Airway epithelial cell (primary cell): ENCODE measurements around the gene GPD1L. TPM values are rescaled to one million over a fixed set of nuclear protein-coding genes. Genes with fewer than 3 reads are reported as not detected.

Experiments
- total RNA-seq: library from RNA; depleted of rRNA; stranded (reverse); fragments of >200 nt; gene quantifications from 2 replicates; pipeline ENCODE4 v1.2.3, GENCODE V29; 2015

Gene GPD1L
- 10.9 and 11.6 TPM in 2 replicates for total RNA-seq

DNA sequence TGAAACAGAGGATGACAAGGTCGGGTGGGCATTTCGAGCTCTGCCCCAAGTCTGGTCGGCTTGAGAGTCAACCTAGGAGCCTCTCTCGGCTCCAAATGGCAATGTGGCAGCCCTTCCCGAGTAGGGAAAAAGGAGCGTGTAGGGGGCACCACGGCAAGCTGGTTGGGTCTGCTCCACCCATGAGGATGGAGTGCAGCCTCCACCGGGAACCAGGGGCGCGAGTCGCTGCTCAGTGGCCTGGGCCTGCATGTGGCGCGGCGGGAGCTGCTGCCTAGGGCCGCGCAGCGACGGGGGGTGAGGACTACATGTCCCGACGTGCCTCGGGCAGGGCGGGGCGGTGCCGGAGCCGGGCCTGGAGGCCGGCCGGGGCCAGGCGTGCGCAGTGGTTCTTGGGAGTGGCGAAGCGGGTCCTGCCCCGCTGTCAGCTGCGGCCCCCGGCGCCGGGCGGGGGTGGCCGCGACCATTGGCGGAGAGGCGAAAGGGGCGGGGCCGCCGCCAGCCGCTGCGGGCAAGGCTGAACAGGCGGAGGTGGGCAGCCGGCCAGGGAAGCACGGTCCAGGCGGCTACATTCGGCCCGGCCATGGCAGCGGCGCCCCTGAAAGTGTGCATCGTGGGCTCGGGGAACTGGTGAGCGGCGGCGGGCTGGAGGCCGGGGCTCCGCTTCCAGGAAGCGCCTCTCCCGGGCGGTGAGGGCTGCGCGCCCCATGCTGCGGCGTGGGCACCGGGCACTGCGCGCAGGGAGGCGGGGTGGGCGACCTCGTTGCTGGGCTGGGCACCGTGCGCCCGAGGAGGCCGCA is at the start of gene GPD1L:
Gene GPD1L (plus strand): TSS at position 489 of the 797 bp plus-strand sequence. CDS start 92 bp downstream, at position 581.

Other genes starting within 250 kb of the GPD1L start
- gene OSBPL10, start 125.4 kb upstream of the GPD1L start, total RNA-seq: 19.3 and 90.0 TPM in 2 replicates
- 1.6 and 2.5 TPM in 2 replicates for gene ZNF860, start 124.9 kb upstream of the GPD1L start, total RNA-seq
- 6.9 and 7.8 TPM in 2 replicates for gene CMTM8, start 132.1 kb downstream of the GPD1L start, total RNA-seq